HEK293T (cell line): ENCODE data around the gene FGFRL1.

ENCODE experiments used
- BHLHE40 ChIP-seq: fragments of 450-650 bp; IDR thresholded peaks from 2 replicates; pipeline ENCODE4 v1.6.1; 2016; ENCODE audit warnings: mild to moderate bottlenecking, moderate library complexity, borderline replicate concordance
- ELF4 ChIP-seq: fragments of 450-650 bp; IDR thresholded peaks from 2 replicates; pipeline ENCODE4 v1.6.1; 2017; ENCODE audit warnings: antibody characterized with exemption
- FOXK2 ChIP-seq: fragments of 450-650 bp; IDR thresholded peaks from 2 replicates; pipeline ENCODE4 v1.6.1; 2016; ENCODE audit warnings: mild to moderate bottlenecking
- LEF1 ChIP-seq: fragments of 450-650 bp; IDR thresholded peaks from 2 replicates; pipeline ENCODE4 v1.6.1; 2017; ENCODE audit warnings: mild to moderate bottlenecking, borderline replicate concordance
- SP1 ChIP-seq: fragments of 450-650 bp; IDR thresholded peaks from 2 replicates; pipeline ENCODE4 v1.6.1; 2017
- SUZ12 ChIP-seq: fragments of 450-650 bp; IDR thresholded peaks from 2 replicates; pipeline ENCODE4 v1.6.1; 2016; ENCODE audit warnings: mild to moderate bottlenecking

DNA sequence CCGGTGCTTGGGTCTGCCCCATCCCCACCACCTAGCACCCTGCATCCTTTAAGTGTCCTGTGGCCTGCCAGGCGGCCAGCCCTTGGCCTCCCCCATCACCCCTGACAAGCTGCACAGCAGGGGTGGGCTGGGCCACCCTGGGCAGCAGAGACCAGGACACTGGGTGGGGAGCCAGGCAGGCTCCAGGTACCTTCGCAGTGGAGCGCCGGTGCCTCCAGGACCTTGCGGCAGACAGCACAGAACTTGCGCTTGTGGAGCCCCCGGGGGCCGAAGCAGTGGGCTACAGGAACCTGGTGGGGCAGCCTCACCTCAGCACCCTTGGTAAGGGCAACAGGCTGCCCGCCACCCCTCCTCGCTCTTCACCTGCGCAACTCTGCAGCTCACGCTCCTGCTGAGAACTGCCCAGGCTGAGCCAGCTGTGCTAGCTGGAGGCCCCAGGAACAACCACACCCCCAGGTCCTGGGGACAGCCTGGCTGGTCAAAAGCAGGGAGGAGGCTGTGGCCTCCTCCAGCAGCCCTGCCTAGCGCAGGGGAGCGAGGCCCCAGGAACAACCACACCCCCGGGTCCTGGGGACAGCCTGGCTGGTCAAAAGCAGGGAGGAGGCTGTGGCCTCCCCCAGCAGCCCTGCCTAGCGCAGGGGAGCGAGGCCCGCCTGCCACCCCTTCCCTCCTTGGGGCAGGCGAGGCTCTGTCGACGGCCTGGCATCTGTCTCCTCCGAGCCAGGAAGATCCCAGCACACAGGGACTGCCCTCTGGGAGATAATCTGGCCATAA lies 42.6 kb upstream of the FGFRL1 start:
- TF ChIP-seq FOXK2 = no peak
- no peak for TF ChIP-seq BHLHE40
- TF ChIP-seq SP1 = no peak
- TF ChIP-seq LEF1 = no peak
- no peak for TF ChIP-seq SUZ12
- no peak for TF ChIP-seq ELF4
